Measurements from ENCODE around the gene KLK2. TPM values are rescaled to one million over a fixed set of nuclear protein-coding genes. Genes with fewer than 3 reads are reported as not detected.

KLK2 gene
- polyA plus RNA-seq, 1 donor from 2014 or later = not detected

GRCh38 chr19:50922317-50922853 lies 49.1 kb downstream of the KLK2 start:
- TF ChIP-seq RAD21 (conservative IDR thresholded peaks at IDR 0.05) (peak; percentile 87), TAF1 (IDR thresholded peaks at IDR 0.05; ENCODE audit: low read depth) (no peak), EP300 (conservative IDR thresholded peaks at IDR 0.05; ENCODE audit: poor library complexity, severe bottlenecking) (no peak), EZH2 (IDR thresholded peaks at IDR 0.05; ENCODE audit: borderline replicate concordance, insufficient read depth, low read length, poor library complexity, severe bottlenecking) (no peak), MXI1 (conservative IDR thresholded peaks at IDR 0.05; ENCODE audit: poor library complexity, severe bottlenecking) (no peak), POLR2AphosphoS5 (IDR thresholded peaks at IDR 0.05) (no peak), CTCF (IDR thresholded peaks at IDR 0.05; ENCODE audit: poor library complexity, severe bottlenecking) (peak; percentile 92), REST (IDR thresholded peaks at IDR 0.05; ENCODE audit: borderline replicate concordance) (no peak), SMC3 (conservative IDR thresholded peaks at IDR 0.05; ENCODE audit: poor library complexity) (peak; percentile 84)
- Histone ChIP-seq H3F3A (ENCODE audit: insufficient read depth, low read length, poor library complexity, severe bottlenecking) (no peaks in the 10 kb centered on the region), H3K36me3 (ENCODE audit: insufficient read depth, low read length) (no peaks in the 10 kb centered on the region), H3K4me3 (ENCODE audit: low read length) (no peak overlapping the region), H3K9me2 (ENCODE audit: insufficient read depth, low read length) (no peaks in the 10 kb centered on the region), H2AFZ (ENCODE audit: low read depth, low read length) (no peak overlapping the region), H4K20me1 (ENCODE audit: insufficient read depth) (no peaks in the 10 kb centered on the region), H3K27me3 (ENCODE audit: insufficient read depth, low read depth, low read length) (peaks cover 21% of the 10 kb centered on the region), H3K79me2 (replicated peaks; ENCODE audit: insufficient read depth, low read length) (no peaks in the 10 kb centered on the region), H3K9ac (ENCODE audit: low read length) (no peak overlapping the region), H3K4me2 (ENCODE audit: low read length) (no peak overlapping the region), H3K27ac (ENCODE audit: low read length) (no peak overlapping the region), H3K9me3 (ENCODE audit: low read length) (no peaks in the 10 kb centered on the region)

- Histone ChIP-seq H3K4me2 (ENCODE audit: low read length) (no peak overlapping the region), H3K27me3 (ENCODE audit: insufficient read depth, low read depth, low read length) (peaks cover 13% of the 10 kb centered on the region), H3K9me2 (ENCODE audit: insufficient read depth, low read length) (no peaks in the 10 kb centered on the region), H4K20me1 (ENCODE audit: insufficient read depth) (no peaks in the 10 kb centered on the region), H2AFZ (ENCODE audit: low read depth, low read length) (no peak overlapping the region), H3K9me3 (ENCODE audit: low read length) (no peaks in the 10 kb centered on the region), H3F3A (ENCODE audit: insufficient read depth, low read length, poor library complexity, severe bottlenecking) (no peaks in the 10 kb centered on the region), H3K27ac (ENCODE audit: low read length) (no peak overlapping the region), H3K79me2 (replicated peaks; ENCODE audit: insufficient read depth, low read length) (no peaks in the 10 kb centered on the region), H3K4me3 (ENCODE audit: low read length) (no peak overlapping the region), H3K36me3 (ENCODE audit: insufficient read depth, low read length) (no peaks in the 10 kb centered on the region), H3K9ac (ENCODE audit: low read length) (no peak overlapping the region)
- TF ChIP-seq TAF1 (IDR thresholded peaks at IDR 0.05; ENCODE audit: low read depth) (no peak), EP300 (conservative IDR thresholded peaks at IDR 0.05; ENCODE audit: poor library complexity, severe bottlenecking) (no peak), EZH2 (IDR thresholded peaks at IDR 0.05; ENCODE audit: borderline replicate concordance, insufficient read depth, low read length, poor library complexity, severe bottlenecking) (no peak), CTCF (IDR thresholded peaks at IDR 0.05; ENCODE audit: poor library complexity, severe bottlenecking) (no peak), REST (IDR thresholded peaks at IDR 0.05; ENCODE audit: borderline replicate concordance) (no peak), SMC3 (conservative IDR thresholded peaks at IDR 0.05; ENCODE audit: poor library complexity) (no peak), POLR2AphosphoS5 (IDR thresholded peaks at IDR 0.05) (no peak), MXI1 (conservative IDR thresholded peaks at IDR 0.05; ENCODE audit: poor library complexity, severe bottlenecking) (no peak), RAD21 (conservative IDR thresholded peaks at IDR 0.05) (no peak)
Measured at GRCh38 chr19:50924586-50924985, 51.3 kb downstream of the KLK2 start.

All from neural cell (in vitro differentiated cells).